ENCODE measurements around the gene AK8. TPM values are rescaled to one million over a fixed set of nuclear protein-coding genes. Genes with fewer than 3 reads are reported as not detected.
A peak's percentile ranks its signal among the peaks of the same experiment; 100 is the strongest.

Gene AK8
- total and polyA plus RNA-seq, 2 donors from 2014 or later: 6.2 to 6.3 TPM

DNA sequence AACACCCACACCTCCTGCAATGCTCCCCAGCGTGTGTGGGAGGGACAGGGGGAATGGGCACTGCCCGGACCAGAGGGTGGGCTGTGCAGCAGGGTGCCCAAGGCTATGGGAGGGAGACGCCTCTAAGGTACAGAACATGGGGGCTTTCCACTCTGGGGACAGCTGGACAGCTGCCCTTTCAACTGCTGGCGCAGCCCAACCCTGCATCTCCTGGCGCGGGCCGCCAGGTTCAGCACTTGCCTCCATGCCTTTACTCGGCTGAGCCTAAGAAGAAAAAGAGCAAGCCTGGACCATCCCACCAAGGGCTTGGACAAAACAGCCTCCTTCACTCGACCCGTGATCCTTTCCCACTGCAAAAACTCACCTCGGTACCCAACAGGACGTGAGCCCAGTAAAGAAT is 15.0 kb downstream of the AK8 start:
- H3K27ac ChIP-seq (ENCODE audit: low read depth in 2 of 2, low read length in 2 of 2): no peak overlapping the region
- H3K27me3 ChIP-seq (ENCODE audit: control insufficient read depth, insufficient read depth, low read length): no peaks in the 10 kb centered on the region
- no peaks in the 10 kb centered on the region for H3K36me3 ChIP-seq (ENCODE audit: control insufficient read depth in 2 of 3, insufficient read depth in 3 of 3, low read length in 3 of 3)
- FAIRE-seq (no peak), DNase-seq (no peak)
- intact Hi-C loops (cut with DNase I): no loop called here
- no peak overlapping the region for H3K4me3 ChIP-seq (ENCODE audit: low read length in 3 of 3)
- no peak overlapping the region for H3K9ac ChIP-seq (ENCODE audit: low read length in 3 of 3)
- H3K4me1 ChIP-seq (ENCODE audit: control insufficient read depth in 2 of 3, insufficient read depth in 2 of 3, low read depth in 1 of 3, low read length in 3 of 3): no peaks in the 10 kb centered on the region
- no peak for TF ChIP-seq CTCF (IDR thresholded peaks at IDR 0.05; ENCODE audit: borderline replicate concordance, extremely low read depth, insufficient read depth)
- H3K9me3 ChIP-seq (ENCODE audit: control insufficient read depth in 2 of 3, insufficient read depth in 1 of 3, low read length in 3 of 3): no peaks in the 10 kb centered on the region

- Histone ChIP-seq H3K4me1 (ENCODE audit: control insufficient read depth in 2 of 3, insufficient read depth in 2 of 3, low read depth in 1 of 3, low read length in 3 of 3) (no peaks in the 10 kb centered on the region), H3K27ac (ENCODE audit: low read depth in 2 of 2, low read length in 2 of 2) (no peak overlapping the region), H3K36me3 (ENCODE audit: control insufficient read depth in 2 of 3, insufficient read depth in 3 of 3, low read length in 3 of 3) (no peaks in the 10 kb centered on the region), H3K9me3 (ENCODE audit: control insufficient read depth in 2 of 3, insufficient read depth in 1 of 3, low read length in 3 of 3) (no peaks in the 10 kb centered on the region), H3K27me3 (ENCODE audit: control insufficient read depth, insufficient read depth, low read length) (no peaks in the 10 kb centered on the region), H3K4me3 (ENCODE audit: low read length in 3 of 3) (no peak overlapping the region), H3K9ac (ENCODE audit: low read length in 3 of 3) (no peak overlapping the region)
- TF ChIP-seq CTCF (IDR thresholded peaks at IDR 0.05; ENCODE audit: borderline replicate concordance, extremely low read depth, insufficient read depth): no peak
- intact Hi-C loops (cut with DNase I): no loop called here
- no peak for FAIRE-seq
- DNase-seq: no peak
Observed at GRCh38 chr9:132862533-132862932, 15.6 kb downstream of the AK8 start.

DNA sequence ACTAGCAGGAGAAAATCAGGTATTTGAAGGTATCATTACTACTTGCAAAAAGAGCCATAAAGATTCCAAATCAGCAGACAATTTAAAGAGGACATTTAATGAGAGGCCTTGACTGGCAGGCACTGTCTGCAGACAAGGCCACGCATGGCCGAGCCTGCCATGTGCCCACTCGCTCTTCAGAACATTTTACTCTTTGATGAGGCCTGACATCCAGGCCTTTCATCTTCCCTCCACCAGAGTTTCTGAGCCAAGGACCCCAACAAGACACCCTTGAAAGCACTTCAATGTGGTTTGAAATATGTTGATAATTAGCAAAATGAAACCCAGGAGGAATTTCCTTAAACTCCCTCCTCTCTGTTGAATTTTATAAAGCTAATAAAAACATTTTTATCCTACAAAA is 16.4 kb downstream of the AK8 start:
- H3K4me3 ChIP-seq (ENCODE audit: low read length in 3 of 3): no peak overlapping the region
- no peak overlapping the region for H3K27ac ChIP-seq (ENCODE audit: low read depth in 2 of 2, low read length in 2 of 2)
- peak in 1 of 5 donors; percentile 23 for DNase-seq
- no peaks in the 10 kb centered on the region for H3K27me3 ChIP-seq (ENCODE audit: control insufficient read depth, insufficient read depth, low read length)
- no peak for TF ChIP-seq CTCF (IDR thresholded peaks at IDR 0.05; ENCODE audit: borderline replicate concordance, extremely low read depth, insufficient read depth)
- no peak for FAIRE-seq
- no peaks in the 10 kb centered on the region for H3K36me3 ChIP-seq (ENCODE audit: control insufficient read depth in 2 of 3, insufficient read depth in 3 of 3, low read length in 3 of 3)
- H3K9ac ChIP-seq (ENCODE audit: low read length in 3 of 3): no peak overlapping the region
- no peaks in the 10 kb centered on the region for H3K4me1 ChIP-seq (ENCODE audit: control insufficient read depth in 2 of 3, insufficient read depth in 2 of 3, low read depth in 1 of 3, low read length in 3 of 3)
- no peaks in the 10 kb centered on the region for H3K9me3 ChIP-seq (ENCODE audit: control insufficient read depth in 2 of 3, insufficient read depth in 1 of 3, low read length in 3 of 3)
- intact Hi-C loops (cut with DNase I): no loop called here

DNA sequence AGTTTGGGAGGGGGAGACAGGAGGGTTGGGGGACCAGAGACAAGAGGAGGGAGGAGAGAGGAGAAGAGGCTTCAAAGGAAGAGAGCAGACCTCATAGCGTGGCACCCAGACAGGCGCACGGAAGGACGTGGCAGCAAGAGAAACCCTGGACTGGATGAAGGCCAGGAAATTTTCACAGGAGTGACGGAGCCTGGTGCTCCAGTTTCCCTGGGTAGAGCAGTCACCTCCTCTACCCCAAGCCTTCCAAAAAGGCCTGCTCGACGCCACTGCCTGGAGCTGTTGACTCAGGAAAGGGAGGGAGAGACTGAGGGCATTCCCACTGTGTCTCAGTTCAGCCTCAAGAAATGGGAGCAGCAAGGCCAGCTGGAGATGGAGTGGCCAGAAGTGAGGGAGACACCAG is 19.3 kb downstream of the AK8 start:
- Histone ChIP-seq H3K4me3 (ENCODE audit: low read length in 3 of 3) (no peak overlapping the region), H3K27me3 (ENCODE audit: control insufficient read depth, insufficient read depth, low read length) (no peaks in the 10 kb centered on the region), H3K27ac (ENCODE audit: low read depth in 2 of 2, low read length in 2 of 2) (no peak overlapping the region), H3K4me1 (ENCODE audit: control insufficient read depth in 2 of 3, insufficient read depth in 2 of 3, low read depth in 1 of 3, low read length in 3 of 3) (no peaks in the 10 kb centered on the region), H3K9ac (ENCODE audit: low read length in 3 of 3) (no peak overlapping the region), H3K9me3 (ENCODE audit: control insufficient read depth in 2 of 3, insufficient read depth in 1 of 3, low read length in 3 of 3) (no peaks in the 10 kb centered on the region), H3K36me3 (ENCODE audit: control insufficient read depth in 2 of 3, insufficient read depth in 3 of 3, low read length in 3 of 3) (no peaks in the 10 kb centered on the region)
- TF ChIP-seq CTCF (IDR thresholded peaks at IDR 0.05; ENCODE audit: borderline replicate concordance, extremely low read depth, insufficient read depth): no peak
- no peak for FAIRE-seq
- intact Hi-C loops (cut with DNase I): no loop called here
- DNase-seq: no peak
